ENCODE measurements around the gene ANGEL2.

ANGEL2 gene

GRCh38 chr1:212975111-212975918 is 40.4 kb downstream of the ANGEL2 start:
- no peak for DNase-seq (ENCODE audit: low read depth)
- no peak for TF ChIP-seq CTCF (conservative IDR thresholded peaks at IDR 0.05; ENCODE audit: low read depth, low read length)
- H3K4me3 ChIP-seq (ENCODE audit: low read depth, low read length), result no peak overlapping the region

- no peak for TF ChIP-seq CTCF (conservative IDR thresholded peaks at IDR 0.05; ENCODE audit: low read depth, low read length)
- H3K4me3 ChIP-seq (ENCODE audit: low read depth, low read length), result no peak overlapping the region
- DNase-seq (ENCODE audit: low read depth), result no peak
These were observed 41.0 kb downstream of the ANGEL2 start for GRCh38 chr1:212974711-212975110.

GRCh38 chr1:212973899-212974298 is 41.8 kb downstream of the ANGEL2 start:
- TF ChIP-seq CTCF (conservative IDR thresholded peaks at IDR 0.05; ENCODE audit: low read depth, low read length), result no peak
- DNase-seq (ENCODE audit: low read depth), result no peak
- no peak overlapping the region for H3K4me3 ChIP-seq (ENCODE audit: low read depth, low read length)

- no peak for DNase-seq (ENCODE audit: low read depth)
- H3K4me3 ChIP-seq (ENCODE audit: low read depth, low read length), result no peak overlapping the region
- TF ChIP-seq CTCF (conservative IDR thresholded peaks at IDR 0.05; ENCODE audit: low read depth, low read length), result no peak
These were observed 42.2 kb downstream of the ANGEL2 start for GRCh38 chr1:212973426-212973825.

- DNase-seq (ENCODE audit: low read depth), result no peak
- TF ChIP-seq CTCF (conservative IDR thresholded peaks at IDR 0.05; ENCODE audit: low read depth, low read length), result no peak
- no peak overlapping the region for H3K4me3 ChIP-seq (ENCODE audit: low read depth, low read length)
These were observed 44.4 kb downstream of the ANGEL2 start for GRCh38 chr1:212971312-212971711.

GRCh38 chr1:212970085-212970484 is 45.6 kb downstream of the ANGEL2 start:
- no peak overlapping the region for H3K4me3 ChIP-seq (ENCODE audit: low read depth, low read length)
- TF ChIP-seq CTCF (conservative IDR thresholded peaks at IDR 0.05; ENCODE audit: low read depth, low read length), result no peak
- no peak for DNase-seq (ENCODE audit: low read depth)

GRCh38 chr1:212968368-212968863 is 47.3 kb downstream of the ANGEL2 start:
- no peak for DNase-seq (ENCODE audit: low read depth)

More at GRCh38 chr1:212968368-212968863, 47.3 kb downstream of the ANGEL2 start:
- no peak overlapping the region for H3K4me3 ChIP-seq (ENCODE audit: low read depth, low read length)
- TF ChIP-seq CTCF (conservative IDR thresholded peaks at IDR 0.05; ENCODE audit: low read depth, low read length), result no peak

Data from choroid plexus epithelial cell (primary cell).